ENCODE measurements around the gene EPS8L3.

EPS8L3 gene

DNA sequence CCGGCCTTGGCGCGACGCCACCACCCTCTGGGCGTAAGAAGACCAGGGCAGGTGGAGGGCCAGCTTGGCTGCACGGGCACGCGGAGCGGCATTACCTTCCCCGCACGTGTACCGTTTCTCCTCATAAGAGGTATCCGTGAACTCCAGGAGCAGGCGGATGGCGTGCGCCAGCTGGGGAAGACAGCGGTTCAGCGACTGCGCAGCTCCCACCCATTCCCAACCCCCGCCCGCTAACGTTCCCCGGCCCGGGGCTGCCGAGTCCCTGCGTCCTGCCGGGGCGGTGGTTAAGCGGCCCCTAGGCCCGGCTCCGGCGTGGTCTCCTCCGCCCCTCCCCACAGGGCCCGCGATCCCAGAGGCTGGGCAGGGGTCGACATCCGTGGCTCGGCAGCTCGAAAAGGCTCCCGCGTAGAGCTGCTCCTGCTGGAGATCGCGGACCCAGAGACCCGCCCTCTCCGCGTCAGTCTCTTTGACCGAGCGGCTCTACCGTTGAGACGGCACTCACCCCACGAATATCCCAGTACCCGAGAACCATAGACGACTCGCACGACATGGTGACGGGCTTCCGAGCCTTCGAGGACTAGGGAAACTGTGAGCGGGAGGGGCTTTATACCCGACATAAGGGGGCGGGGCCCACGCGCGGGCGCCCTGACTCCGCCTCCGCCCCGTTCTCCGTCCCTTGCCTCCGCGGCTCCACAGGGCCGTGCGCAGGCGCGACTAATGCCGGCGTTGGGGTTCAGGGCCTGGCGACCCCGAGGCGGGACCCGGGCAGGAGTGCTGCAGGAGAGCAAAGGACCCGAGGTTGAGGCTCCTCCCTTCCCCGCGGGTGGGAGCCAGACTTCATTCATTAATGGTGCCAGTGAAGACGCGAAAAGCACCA lies 23.7 kb downstream of the EPS8L3 start:
- peak; percentile 91 for DNase-seq (ENCODE audit: low spot score)

DNA sequence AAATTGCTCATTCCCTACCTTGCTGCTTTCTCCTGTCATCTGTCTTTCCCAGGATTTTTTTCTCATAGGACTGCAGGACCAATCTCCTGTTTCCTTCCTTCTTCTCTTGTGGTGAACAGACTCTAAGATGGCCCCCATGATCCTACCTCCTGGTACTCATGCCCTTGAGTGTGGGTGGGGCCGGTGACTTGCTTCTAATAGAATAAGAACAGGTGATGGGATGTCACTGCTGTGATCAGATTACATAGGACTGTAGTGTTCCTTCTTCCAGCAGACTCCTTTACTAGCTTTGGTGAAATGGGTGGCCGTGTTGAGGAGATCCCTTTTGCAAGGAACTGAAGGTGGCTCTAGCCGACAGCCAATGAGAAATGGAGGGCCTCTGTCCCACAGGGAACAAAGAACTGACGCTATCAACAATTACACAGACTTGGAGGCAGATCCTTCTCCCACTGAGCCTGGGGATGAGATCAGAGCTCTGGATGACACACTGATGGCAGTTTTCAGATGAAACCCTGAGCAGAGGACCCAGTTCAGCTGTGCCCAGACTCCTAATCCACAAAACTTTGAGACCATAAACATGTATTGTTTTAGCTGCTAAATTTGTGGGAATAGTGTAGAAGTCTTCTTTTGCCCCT lies 30.4 kb downstream of the EPS8L3 start:
- no peak for DNase-seq (ENCODE audit: low spot score)

DNA sequence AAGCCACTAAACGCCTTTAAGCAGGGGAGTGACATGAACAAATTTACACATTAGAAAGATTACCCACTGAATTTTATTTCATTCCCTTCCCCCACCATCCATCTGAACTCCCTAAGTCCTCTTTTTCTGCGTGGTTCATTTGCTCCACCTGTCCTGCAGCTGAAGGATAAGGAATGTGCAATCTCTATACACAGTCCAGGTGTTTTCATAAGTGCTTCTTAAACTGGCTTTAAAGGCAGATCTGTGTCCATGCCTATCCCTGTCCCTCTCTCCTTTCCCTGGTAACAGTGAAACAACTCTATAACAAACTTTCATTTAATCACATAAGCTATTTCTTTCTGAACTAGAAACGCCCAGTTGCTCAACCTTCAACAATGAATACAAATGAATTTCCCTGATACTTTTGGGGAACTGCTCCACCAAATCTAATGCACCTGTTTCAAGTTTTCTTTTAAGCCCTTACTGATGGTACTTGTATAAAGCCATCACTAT lies 31.3 kb downstream of the EPS8L3 start:
- no peak for DNase-seq (ENCODE audit: low spot score)

DNA sequence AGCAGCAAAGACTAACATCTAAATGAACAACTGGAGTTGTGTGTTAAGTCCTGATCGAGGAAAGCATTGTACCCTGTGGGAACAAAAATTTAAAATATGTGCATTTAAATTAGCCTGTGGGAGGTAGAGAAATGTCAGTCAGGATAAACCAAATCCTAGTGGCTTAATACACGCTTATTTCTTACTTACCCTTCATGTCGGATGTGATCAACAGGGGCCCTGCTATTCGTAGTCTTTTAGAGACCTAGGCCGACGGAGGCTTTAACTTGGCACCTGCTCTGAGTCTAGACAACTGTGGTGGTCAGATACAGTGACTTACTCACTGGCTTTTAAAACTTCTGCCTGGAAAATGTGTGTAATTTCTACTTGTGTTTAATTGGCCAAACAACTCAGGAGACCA lies 33.1 kb downstream of the EPS8L3 start:
- DNase-seq (ENCODE audit: low spot score): peak; percentile 18

GRCh38 chr1:109728870-109729269 lies 34.9 kb downstream of the EPS8L3 start:
- DNase-seq (ENCODE audit: low spot score): no peak

DNA sequence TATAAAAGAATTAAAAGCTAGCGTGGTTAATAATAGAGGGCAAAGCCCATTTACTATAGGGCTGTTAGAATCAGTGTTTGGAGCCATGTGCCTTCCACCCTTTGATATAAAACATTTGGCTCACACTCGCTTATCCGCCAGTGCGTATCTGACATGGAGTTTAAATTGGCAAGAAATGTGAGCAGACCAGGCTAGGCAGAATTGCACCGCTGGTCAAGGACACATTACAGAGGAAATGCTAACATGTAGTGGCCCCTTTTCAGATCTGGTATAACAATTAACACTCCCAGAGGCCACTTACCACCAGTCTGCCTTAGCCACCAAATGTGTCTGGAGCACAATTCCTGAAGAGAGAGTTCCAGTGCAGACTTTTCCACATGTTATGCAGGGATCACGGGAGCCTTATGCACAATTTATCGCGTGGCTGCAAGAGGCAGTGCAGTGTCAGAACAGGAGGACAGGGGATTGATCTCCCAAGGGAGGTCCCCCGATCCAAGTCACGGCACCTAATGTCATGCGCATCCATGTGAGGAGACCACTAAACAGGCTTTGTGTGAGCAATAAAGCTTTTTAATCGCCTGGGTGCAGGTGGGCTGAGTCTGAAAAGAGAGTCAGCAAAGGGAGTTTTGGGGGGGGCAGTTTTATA lies 36.9 kb downstream of the EPS8L3 start:
- DNase-seq (ENCODE audit: low spot score): no peak

DNA sequence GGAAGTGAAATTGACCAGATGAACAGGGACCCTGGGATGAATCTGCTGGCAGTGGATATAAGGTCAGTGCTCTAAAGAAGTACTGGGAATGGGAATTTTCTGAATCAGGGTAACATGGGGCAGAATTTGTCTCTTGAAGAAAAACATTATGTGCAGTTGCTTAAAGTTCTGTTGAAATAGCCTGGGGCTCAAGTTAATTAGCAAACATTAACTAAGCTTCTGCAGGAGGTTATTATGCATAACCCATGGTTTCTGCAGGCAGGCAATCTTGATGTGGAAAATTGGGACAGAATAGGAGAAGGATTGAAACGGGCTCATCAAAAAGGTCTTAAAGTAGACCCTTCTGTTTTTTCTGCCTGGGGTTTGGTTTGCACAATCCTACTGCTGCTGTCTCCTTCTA lies 37.7 kb downstream of the EPS8L3 start:
- no peak for DNase-seq (ENCODE audit: low spot score)

GRCh38 chr1:109725510-109725909 lies 38.2 kb downstream of the EPS8L3 start:
- no peak for DNase-seq (ENCODE audit: low spot score)

- DNase-seq (ENCODE audit: low spot score): no peak
Measured at GRCh38 chr1:109724933-109725332, 38.8 kb downstream of the EPS8L3 start.

- peak; percentile 11 for DNase-seq (ENCODE audit: low spot score)
Measured at GRCh38 chr1:109722908-109723691, 40.6 kb downstream of the EPS8L3 start.

- no peak for DNase-seq (ENCODE audit: low spot score)
Measured at GRCh38 chr1:109721971-109722370, 41.8 kb downstream of the EPS8L3 start.

GRCh38 chr1:109721042-109721441 lies 42.7 kb downstream of the EPS8L3 start:
- no peak for DNase-seq (ENCODE audit: low spot score)

DNA sequence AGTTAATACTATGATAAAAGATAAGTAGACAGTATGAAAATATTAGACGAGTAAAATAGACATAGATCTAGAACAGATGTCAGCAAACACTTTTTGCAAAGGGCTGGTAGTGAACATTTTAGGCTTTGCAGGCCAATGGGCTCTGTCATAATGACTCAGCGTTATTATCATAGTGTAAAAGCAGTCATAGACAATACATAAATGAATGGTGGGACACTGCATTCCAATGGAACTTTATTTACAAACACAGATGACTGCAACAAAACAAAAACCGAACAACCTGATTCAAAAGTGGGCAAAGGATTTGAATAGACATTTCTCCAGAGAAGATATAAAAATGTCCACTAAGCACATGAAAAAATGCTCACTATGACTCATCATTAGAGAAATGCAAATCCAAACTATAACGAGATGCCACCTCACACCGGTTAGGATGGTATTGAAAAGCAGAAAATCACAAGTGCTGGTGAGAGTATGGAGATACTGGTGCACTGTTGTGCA lies 44.3 kb downstream of the EPS8L3 start:
- no peak for DNase-seq (ENCODE audit: low spot score)

GRCh38 chr1:109718495-109718894 lies 45.2 kb downstream of the EPS8L3 start:
- DNase-seq (ENCODE audit: low spot score): no peak

GRCh38 chr1:109717729-109718128 lies 46.0 kb downstream of the EPS8L3 start:
- DNase-seq (ENCODE audit: low spot score): no peak

DNA sequence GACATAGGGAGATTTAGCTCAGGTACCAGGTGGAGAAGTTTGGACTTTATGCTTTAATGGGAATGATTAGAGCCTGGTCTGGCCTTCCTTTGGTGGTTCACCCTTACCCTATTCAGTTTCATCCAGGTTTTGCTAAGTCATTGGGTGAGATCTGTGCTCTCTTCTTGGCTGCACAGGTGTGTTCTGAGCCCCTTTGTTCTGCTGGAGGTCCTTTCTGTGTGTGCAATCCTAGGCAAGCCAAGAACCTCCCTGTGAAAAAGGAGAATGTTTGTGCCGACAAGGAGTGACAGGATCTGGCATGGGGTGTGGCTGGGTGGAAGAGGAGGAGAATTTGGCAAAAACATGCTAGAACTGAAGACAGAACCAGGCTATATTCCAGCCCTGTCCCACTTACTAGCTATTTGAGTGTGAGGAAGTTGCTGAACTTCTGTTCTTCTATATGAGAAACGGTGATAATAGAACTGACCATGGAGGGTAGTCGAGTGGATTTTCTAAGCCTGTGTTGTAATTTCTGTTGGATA lies 47.1 kb downstream of the EPS8L3 start:
- no peak for DNase-seq (ENCODE audit: low spot score)

DNA sequence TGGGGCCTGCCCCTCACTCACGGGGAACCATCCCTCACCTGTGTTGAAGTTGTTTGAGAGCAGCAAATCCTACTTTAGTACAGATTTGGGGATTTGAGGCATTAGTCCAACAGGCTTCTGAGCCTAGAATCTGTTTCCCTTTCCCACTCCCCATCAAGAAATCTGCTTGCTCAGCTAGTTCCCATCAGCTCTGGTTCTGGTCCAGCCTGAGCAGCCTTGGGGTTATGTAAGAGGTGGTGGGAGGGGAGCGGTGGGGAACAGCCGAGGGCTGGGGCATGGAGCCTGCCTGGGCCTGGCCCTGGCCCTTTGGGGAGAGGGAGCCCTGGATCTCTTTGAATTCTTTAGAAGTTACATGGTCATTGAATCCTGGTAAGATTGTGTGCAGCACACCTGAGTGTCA lies 47.6 kb downstream of the EPS8L3 start:
- no peak for DNase-seq (ENCODE audit: low spot score)

DNA sequence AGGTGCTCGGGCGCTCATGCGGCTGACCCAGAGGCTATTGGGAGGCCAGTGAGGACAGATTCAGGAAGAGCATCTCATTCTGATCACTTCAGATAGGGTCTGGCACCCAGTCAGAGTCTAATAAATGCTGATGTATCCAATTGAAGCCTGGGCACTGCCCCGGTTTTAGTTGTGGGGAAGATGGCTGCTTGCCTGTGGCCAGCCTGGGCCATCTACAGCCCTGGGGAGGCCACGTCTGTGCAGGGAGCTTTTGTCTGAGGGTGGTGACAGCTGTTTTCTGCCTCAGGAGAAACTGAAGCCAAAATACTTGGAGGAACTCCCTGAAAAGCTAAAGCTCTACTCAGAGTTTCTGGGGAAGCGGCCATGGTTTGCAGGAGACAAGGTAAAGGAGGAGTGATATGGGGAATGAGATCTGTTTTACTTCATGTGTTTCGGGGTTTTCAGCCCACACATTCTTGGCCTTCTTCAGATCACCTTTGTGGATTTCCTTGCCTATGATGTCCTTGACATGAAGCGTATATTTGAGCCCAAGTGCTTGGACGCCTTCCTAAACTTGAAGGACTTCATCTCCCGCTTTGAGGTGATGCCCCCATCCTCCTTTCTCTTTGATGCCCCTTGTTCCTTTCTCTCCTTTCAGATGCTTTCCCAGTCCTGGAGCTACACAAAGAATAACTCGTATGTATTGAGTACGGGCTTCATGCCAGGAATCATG lies 48.9 kb downstream of the EPS8L3 start:
- DNase-seq (ENCODE audit: low spot score): no peak

DNA sequence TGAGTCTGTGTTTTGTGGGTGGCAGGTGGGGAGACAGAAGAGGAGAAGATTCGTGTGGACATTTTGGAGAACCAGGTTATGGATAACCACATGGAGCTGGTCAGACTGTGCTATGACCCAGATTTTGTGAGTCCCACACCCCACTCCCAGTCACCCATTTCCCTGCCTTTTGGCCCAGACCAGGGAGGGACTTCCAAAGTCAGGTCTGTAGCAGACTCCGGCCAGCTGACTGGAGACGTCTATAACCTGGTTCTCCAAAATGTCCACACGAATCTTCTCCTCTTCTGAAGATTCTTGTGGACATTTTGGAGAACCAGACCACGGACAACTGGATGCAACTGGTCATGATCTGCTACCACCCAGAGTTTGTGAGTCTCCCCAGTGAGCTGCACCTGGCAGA lies 50.1 kb downstream of the EPS8L3 start:
- no peak for DNase-seq (ENCODE audit: low spot score)

DNA sequence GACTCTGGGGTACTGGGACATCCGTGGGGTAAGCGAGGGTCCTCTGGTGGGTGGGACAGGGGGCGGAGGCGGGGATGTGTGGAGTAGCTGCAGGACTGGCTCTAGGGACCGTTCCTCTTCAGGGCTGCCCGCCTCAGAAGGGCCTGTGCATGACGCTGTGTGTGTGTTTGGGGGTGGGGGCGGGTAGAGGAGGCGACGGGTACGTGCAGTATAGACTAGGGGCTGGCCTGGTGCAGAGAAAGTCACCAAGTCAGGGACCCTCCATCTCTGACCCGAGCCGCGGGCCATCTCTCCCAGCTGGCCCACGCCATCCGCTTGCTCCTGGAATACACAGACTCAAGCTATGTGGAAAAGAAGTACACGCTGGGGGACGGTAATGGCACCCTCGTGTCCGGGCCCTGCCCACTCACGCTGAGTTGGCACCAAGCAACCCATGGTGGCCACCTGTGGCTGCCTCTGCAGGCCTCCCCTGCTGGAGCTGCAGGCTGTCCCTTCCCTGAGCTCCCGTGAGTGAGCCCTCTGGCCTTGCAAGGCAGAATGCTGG lies 51.3 kb downstream of the EPS8L3 start:
- DNase-seq (ENCODE audit: low spot score): no peak

Measured in ecto neural progenitor cell (in vitro differentiated cells).